ENCODE measurements around the gene RPS15.

Gene RPS15

GRCh38 chr19:1420590-1420989, 17.6 kb upstream of the RPS15 start:
- DNase-seq (ENCODE audit: low spot score): no peak

DNA sequence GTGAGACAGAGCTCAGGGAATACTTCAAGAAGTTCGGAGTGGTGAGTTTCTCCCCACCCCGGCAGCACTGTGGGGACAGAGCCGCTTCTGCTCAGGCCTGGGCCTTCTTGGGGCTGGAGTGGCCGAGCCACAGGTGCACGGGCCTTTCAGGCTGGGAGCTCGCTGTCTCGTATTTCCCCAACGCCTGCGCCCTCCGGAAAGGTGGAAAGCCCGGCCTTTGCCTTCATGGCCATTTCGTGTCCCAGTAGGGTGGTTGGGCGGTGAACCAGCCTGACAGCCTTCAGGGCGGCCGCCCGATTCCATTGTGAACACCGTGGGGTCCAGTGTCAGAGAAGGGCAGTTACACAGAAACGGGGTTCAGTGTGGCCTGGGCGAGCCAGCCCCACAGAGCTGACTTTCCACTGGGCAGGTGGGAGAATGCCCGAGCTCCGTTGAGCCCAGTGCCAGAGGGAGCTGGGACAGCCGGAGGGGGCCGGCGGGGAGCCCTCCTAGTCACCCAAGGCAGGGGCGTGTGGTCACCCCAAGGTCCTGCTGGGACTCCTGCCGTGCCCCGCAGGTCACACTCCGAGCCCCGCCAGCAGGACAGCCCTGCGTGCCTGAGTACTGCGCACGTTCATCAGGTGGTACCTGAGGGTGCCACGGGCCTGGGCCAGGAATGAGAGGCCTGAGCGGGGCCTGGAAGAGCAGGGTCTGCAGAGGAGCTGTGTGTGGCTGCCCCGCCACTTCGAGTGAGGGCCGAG, 16.8 kb upstream of the RPS15 start:
- no peak for DNase-seq (ENCODE audit: low spot score)

DNA sequence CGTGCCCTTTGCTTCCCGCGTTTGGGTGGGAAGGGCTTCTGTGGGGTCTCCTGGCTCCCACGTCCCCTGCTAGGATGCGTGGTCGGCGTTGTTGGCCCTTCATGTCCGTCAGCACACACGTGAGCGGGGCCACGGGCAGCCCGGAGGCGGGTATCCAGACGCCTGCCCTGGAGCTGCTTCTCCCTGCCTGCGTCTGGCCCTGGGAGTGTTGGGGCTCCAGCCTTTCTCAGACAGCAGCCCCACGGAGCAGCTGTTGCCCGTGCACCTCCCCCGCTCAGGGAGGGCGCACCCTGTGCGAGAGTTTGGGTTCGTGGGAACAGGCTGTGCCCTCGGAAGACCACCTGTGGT, 16.3 kb upstream of the RPS15 start:
- no peak for DNase-seq (ENCODE audit: low spot score)

- DNase-seq (ENCODE audit: low spot score): no peak
These were observed 15.8 kb upstream of the RPS15 start for GRCh38 chr19:1422360-1422759.

DNA sequence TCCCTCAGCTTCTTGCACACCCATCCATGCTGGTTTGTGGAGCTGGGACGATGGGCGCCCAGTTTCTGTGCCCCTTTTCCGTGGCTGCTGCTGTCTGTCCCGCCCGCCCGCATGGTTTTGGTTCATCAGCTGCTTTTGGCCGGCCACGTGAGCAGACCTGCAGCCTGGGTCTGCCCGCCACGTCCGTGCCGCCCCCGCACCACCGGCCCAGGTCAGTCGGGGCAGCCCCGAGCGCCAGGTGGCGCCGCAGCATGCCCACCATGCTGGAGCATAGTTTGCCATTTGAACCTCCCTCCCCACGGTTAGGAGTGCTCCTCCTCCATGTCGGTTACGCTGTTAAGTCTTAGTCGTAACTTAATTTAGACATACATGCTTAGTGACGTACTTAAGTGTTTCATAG, 15.3 kb upstream of the RPS15 start:
- no peak for DNase-seq (ENCODE audit: low spot score)

- DNase-seq (ENCODE audit: low spot score): no peak
These were observed 14.6 kb upstream of the RPS15 start for GRCh38 chr19:1423436-1424191.

GRCh38 chr19:1424192-1424955, 13.8 kb upstream of the RPS15 start:
- DNase-seq (ENCODE audit: low spot score): no peak

GRCh38 chr19:1425102-1425837, 12.9 kb upstream of the RPS15 start:
- DNase-seq (ENCODE audit: low spot score): no peak

GRCh38 chr19:1425902-1426301, 12.3 kb upstream of the RPS15 start:
- no peak for DNase-seq (ENCODE audit: low spot score)

DNA sequence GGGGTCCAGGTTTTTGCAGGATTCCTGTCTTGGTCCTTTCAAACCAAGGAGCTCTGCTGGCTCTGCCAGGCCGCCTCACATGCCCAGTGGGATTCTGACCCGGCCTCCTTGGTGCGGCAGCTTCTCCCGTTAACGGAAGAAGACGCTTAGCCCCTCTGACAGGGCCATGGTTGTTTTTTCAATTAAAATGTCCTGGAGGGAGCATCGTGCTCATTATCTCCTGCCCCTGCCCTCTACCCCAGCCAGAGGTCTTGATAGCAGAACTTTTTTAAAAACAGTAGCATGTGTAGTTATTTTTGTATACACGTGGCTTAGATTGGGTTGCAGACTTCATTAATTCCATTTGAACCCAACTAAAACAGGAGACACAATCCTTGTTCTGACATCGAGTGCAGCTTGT, 11.5 kb upstream of the RPS15 start:
- no peak for DNase-seq (ENCODE audit: low spot score)

- DNase-seq (ENCODE audit: low spot score): no peak
These were observed 10.8 kb upstream of the RPS15 start for GRCh38 chr19:1427221-1427920.

- DNase-seq (ENCODE audit: low spot score): no peak
These were observed 9.3 kb upstream of the RPS15 start for GRCh38 chr19:1428738-1429391.

- DNase-seq (ENCODE audit: low spot score): no peak
These were observed 8.4 kb upstream of the RPS15 start for GRCh38 chr19:1429750-1430149.

GRCh38 chr19:1430246-1430645, 8.0 kb upstream of the RPS15 start:
- DNase-seq (ENCODE audit: low spot score): no peak

DNA sequence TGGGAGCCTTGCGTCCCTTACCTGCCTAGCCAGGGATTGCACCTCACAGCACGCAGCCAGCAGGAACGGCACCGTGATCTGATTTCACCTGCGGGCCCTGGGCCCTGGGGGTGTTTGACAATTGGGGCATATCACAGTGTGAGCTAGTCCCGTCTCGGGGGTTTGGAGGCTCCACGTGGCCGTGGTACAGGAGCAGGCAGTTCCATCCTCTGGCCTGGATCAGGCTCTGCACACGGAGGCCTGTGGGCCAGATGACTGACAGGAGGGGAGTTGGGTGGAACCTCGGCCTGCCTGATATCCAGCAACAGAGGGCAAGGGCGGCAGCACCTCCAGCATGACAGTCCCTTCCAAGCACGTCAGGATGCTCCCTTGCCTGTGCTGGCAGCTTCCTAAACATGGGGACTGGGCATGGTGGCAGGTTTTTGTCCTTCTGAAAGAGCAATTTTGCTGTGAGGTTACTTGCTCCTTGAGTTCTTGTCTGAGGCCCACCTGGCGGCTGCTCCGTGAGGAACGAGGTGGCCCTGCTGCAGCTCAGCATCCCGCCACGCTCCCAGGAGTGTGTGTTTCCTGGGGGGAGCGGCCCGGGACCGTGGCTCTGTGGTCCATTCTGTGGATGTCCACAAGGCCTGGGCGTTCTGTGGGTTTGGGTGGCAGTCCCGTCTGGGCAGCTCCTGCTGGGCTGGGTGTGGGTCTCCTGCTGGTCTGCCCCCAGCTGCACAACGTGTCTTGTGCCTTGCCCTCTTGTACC, 6.3 kb upstream of the RPS15 start:
- no peak for DNase-seq (ENCODE audit: low spot score)

- DNase-seq (ENCODE audit: low spot score): no peak
These were observed 5.7 kb upstream of the RPS15 start for GRCh38 chr19:1432507-1432887.

DNA sequence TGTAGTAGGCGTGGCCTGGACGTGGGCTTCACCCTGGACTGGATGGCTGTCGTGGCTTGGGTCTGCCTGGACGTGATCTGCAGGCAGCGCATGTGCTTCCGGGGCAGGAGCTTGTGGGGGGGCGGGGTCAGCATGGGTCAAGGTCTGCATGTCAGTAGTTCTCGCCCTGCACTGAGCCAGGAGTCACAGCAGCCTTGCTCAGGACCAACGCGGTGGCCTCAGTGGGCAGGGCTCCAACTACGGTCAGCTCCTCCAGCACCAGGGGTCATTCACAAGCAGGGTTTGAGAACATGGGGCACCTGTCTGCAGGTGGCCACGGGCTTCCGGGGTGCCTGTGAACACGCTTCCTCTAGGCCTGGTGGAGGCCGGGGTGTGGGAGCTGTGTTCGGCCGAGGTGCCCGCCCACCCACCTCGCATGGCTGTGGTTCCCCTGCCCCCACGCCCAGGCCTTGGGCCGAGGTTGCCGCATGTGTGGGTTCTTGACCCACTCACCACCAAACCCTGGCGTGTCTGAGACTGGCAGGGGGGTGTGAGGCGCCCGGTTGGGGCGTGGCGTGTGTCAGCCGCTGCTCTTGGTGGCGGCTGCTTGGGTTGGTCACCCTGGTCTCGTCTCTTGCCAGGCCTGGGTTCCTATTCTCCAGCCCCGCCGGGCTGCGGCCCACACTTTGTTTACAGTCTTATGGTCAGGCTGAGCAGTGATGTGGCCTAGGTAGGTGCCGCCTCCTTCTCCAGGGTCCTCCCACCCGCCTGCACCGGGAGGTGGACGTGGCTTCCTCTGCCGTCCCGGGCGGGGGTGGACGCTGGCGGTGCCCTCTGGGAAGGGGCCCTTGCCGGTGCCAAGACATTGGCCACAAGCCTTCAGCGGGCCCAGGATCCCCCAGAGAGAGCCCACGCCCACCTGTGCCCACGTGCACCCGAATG, 4.8 kb upstream of the RPS15 start:
- DNase-seq (ENCODE audit: low spot score): no peak

DNA sequence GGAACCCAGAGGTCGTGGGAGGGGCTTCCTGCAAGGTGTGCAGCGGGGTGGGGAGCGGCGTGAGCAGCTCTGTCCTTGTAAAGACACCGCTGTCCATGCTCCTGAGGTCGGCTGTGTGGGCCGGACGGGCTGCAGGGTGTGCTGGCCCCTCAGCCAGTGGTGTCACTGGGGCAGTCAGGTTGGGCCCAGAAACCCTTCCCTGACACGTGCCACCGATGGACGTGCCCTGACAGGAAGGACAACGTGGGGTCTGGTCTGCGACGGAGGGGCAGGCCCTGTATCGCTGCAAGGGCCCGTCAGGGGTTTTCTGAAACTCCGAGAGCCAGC, 4.2 kb upstream of the RPS15 start:
- DNase-seq (ENCODE audit: low spot score): no peak

- DNase-seq (ENCODE audit: low spot score): no peak
These were observed 3.6 kb upstream of the RPS15 start for GRCh38 chr19:1434577-1435060.

Measured in Ammon's horn (tissue), 1 donor.